VCaP (cell line): ENCODE results near the gene ERC1.

ENCODE experiments used
- H3K27ac ChIP-seq: fragments of 450-650 bp; 2 replicates; pipeline ENCODE4 v1.5.1; 2017
- CTCF ChIP-seq: fragments of 450-650 bp; conservative IDR thresholded peaks from 2 replicates; pipeline ENCODE4 v1.5.1; 2017; ENCODE audit warnings: mild to moderate bottlenecking, moderate library complexity

Gene ERC1

DNA sequence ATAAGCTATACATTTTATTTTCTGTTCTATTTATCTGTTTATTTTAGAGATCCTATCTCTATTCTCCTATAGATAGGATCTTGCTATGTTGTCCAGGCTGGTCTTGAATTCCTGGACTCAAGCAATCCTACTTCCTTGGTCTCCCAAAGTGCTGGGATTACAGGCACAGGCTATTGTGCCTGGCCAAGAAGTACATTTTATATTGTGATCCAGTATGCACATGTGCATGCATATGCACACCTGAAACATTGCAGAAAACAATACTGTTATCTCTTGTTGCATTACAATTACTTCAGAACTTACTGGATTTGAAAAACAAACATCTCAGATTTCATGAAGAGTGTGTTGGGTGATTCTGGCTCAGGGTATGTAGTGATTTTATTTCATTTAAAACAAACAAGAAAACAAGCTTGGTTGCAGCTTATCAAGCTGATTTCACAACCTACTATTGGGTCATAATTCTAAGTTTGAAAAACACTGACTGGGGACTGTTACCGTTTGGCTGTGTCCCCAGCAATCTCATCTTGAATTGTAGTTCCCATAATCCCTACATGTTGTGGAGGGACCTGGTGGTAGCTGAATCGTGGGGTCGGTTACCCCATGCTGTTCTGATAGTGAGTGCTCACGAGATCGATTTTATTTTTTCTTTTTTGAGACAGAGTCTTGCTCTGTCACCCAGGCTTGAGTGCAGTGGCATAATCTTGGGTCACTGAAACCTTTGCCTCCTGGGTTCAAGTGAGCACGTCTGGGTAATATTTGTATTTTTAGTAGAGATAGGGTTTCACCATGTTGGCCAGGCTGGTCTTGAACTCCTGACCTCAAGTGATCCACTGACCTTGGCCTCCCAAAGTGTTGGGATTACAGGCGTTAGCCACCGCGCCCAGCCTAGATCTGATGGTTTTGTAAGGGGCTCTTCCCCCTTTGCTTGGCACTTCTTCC lies 31.3 kb downstream of the ERC1 start:
- H3K27ac ChIP-seq, result no peak overlapping the region
- no peak for TF ChIP-seq CTCF

DNA sequence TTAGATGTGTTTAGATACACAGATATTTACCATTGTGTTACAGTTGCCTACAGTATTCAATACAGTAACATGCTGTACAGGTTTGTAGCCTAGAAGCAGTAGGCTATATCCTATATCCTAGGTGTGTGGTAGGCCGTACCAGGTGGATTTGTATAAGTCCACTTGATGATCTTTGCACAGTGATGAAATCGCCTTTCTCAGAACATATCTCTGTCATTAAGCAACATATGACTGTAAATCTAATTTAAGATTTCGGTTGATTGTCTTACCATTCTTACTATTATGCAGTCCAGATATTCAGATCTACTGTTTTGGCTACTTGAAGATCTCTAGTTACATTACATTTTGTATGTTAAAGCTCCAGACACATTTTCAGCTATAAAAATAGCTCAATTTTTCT lies 39.8 kb downstream of the ERC1 start:
- TF ChIP-seq CTCF, result no peak
- no peak overlapping the region for H3K27ac ChIP-seq

GRCh38 chr12:1034243-1034642 lies 43.2 kb downstream of the ERC1 start:
- H3K27ac ChIP-seq, result no peak overlapping the region
- TF ChIP-seq CTCF, result no peak

GRCh38 chr12:1034751-1035457 lies 43.9 kb downstream of the ERC1 start:
- TF ChIP-seq CTCF, result no peak

DNA sequence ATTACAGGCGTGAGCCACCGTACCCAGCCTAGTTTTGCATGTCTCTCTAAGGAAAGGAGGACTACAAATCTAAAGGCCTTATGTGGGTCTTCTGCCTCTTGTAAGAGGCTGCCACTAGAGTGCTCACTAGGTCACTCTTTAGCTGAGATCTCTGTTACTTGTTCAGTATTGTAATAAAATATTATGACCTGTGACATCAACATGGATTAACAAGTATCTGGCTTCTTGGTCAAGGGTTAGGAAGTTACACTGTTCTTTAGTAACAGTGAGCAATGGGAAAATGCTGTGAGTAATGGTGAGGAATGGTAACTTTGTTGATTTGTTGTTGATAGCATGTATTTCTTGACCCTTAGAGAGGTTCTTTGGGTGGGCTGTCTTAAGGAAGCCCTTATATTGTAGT lies 50.5 kb downstream of the ERC1 start:
- TF ChIP-seq CTCF, result no peak
- H3K27ac ChIP-seq, result no peak overlapping the region

More at GRCh38 chr12:1034751-1035457, 43.9 kb downstream of the ERC1 start:
- no peak overlapping the region for H3K27ac ChIP-seq

DNA sequence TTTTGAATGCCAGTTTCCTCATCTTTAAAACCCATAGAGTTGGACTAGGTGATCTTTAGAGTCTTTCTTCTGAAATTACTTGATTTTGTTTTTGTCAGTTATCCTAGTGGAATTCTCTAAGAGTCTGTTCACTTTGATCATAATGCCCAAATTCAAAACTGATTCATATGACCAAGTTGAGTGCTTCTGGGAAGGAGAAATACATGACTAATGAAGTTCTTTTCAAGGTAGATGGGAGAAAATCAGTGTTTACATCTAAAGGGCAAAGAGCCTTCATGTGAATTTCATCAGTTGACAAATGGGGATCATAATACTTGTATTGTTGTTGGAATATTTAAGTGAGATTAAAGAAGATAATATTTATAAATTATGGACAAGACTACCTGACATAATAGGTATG lies 53.2 kb downstream of the ERC1 start:
- H3K27ac ChIP-seq, result no peak overlapping the region

More for the DNA sequence above, 53.2 kb downstream of the ERC1 start:
- no peak for TF ChIP-seq CTCF
